Stimulated activated memory B cell treated with anti-CD40 and anti-IgM and Interleukin-4, amounts not matched to agents 10 μg/mL and 1 μg/mL and 100 μg/mL, for 72 hours (primary cell): ENCODE data around the gene CLEC18B.
"Not testable (repeated sequence)": the region's sequence is repeated elsewhere in the genome, so short reads cannot be mapped to it uniquely, and the experiment has no call there.

Experiments
- ATAC-seq: fragments of 150-1000 bp; cut with Tn5 transposase; 2 replicates; pipeline ENCODE4 v1.10.0; 2021
- H3K27ac Mint-ChIP-seq: one replicate; pipeline ENCODE4 v1.8.0; 2022; ENCODE audit warnings: mild to moderate bottlenecking, mixed read lengths
- H3K27me3 Mint-ChIP-seq: one replicate; pipeline ENCODE4 v1.8.0; 2022; ENCODE audit warnings: mixed read lengths
- H3K36me3 Mint-ChIP-seq: one replicate; pipeline ENCODE4 v1.8.0; 2022; ENCODE audit warnings: mixed read lengths
- H3K4me1 Mint-ChIP-seq: one replicate; pipeline ENCODE4 v1.8.0; 2022; ENCODE audit warnings: mixed read lengths
- H3K4me3 Mint-ChIP-seq: one replicate; pipeline ENCODE4 v1.8.0; 2022; ENCODE audit warnings: mild to moderate bottlenecking, moderate library complexity, mixed read lengths
- H3K9me3 Mint-ChIP-seq: one replicate; pipeline ENCODE4 v1.8.0; 2022; ENCODE audit warnings: mixed read lengths

The CLEC18B gene

DNA sequence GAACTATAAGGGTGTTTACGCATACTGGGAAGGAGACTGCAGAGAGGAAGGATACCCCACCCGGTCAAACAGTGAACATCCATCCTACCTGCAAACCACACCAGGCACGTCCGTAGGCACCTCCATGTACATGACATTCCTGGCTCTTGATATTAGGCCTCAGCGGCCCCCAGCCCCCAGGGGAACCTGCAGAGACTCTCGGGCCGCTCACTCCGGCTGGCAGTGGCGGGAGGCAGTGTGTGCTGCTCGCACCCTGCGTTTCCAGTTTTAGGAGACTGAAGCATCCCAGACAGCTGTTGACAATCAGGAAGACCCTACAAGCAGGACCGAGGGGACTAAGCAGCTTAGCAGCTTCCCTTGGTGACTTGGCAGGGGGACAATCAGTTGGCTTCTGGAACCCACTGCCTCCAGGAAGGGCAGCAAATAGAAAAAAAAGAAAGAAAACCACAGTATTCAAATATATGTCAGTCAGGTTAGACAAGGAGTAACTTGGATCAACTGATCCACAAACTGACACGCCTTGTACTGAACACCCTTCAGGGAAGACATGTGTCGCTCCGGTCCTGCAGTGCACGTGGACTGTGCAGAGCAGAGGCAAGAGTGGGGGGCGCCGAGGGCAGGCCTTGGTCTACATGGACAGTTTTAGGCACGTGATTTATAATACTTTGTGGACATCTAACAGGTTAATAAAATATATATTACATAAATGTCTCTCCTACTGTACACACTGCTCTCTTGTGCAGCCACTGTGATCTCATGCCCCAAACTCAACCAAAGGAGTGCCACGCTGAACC, 29.9 kb upstream of the CLEC18B start:
- Mint-ChIP-seq H3K4me3 (no peak overlapping the region), H3K27ac (peak overlapping the region; percentile 72), H3K4me1 (peaks cover 22% of the 10 kb centered on the region), H3K36me3 (peaks cover 70% of the 10 kb centered on the region), H3K9me3 (no peaks in the 10 kb centered on the region), H3K27me3 (no peaks in the 10 kb centered on the region)
- no peak for ATAC-seq

DNA sequence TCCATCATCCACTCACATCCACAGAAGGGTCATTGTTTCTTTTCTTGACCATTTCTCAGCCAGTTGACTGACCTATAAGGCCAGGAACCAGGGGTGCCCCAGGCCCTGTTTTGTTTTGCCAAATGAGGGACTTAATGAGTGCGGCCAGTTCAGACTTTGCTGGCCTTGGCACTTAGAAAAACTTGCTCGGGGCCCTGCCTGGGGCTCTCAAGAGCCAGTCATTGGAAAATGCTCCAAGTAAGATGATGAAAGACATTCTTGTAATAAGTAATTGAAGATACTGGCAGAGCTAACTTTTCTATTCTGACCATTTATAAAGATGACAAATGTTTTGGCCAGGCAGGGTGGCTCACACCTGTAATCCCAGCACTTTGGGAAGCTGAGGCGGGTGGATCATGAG, 29.0 kb upstream of the CLEC18B start:
- Mint-ChIP-seq H3K36me3 (peaks cover 61% of the 10 kb centered on the region), H3K4me1 (peaks cover 22% of the 10 kb centered on the region), H3K27ac (peak overlapping the region; percentile 8), H3K4me3 (no peak overlapping the region), H3K27me3 (no peaks in the 10 kb centered on the region), H3K9me3 (no peaks in the 10 kb centered on the region)
- no peak for ATAC-seq

DNA sequence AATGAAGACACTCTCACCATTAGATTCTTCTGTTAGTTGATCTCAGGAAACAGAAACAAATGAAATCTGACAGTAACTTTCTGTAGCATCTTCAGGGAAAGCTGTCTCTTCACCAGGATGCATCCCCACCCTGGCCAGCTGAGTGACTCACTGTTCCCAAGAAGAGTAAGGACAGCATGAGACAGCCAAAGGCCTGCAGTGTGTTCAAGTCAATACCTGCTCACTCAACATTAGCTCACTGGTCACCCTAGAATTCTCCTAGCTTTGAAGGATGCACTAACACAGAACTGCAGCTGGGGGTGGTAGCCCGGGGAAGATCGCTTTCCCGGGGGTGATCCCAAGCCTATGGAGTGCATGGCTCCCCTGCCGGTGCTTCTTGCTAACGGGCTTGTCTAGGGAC, 28.2 kb upstream of the CLEC18B start:
- peaks cover 56% of the 10 kb centered on the region for H3K36me3 Mint-ChIP-seq
- H3K27ac Mint-ChIP-seq: peak overlapping the region; percentile 8
- no peak for ATAC-seq
- no peaks in the 10 kb centered on the region for H3K27me3 Mint-ChIP-seq
- peaks cover 22% of the 10 kb centered on the region for H3K4me1 Mint-ChIP-seq
- H3K9me3 Mint-ChIP-seq: no peaks in the 10 kb centered on the region
- no peak overlapping the region for H3K4me3 Mint-ChIP-seq

DNA sequence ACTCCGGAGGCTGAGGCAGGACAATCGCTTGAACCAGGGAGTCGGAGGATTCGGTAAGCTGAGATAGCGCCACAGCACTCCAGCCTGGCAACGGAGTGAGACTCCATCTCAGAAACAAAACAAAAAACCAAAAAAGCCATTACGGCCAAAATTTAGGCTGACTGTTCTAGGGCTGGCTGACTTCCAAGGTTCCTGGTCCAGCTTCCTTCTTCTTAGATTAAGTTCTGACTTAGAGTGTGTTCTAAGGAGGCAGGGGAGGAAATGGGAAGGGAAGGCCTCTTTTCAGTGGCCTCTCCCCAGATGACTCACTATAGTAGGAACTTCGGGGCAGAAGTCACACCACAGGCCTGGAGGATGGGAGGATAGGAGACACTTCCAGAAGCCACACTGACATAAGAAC, 27.7 kb upstream of the CLEC18B start:
- Mint-ChIP-seq H3K9me3 (no peaks in the 10 kb centered on the region), H3K27ac (no peak overlapping the region), H3K4me1 (peaks cover 22% of the 10 kb centered on the region), H3K36me3 (peaks cover 56% of the 10 kb centered on the region), H3K4me3 (no peak overlapping the region), H3K27me3 (no peaks in the 10 kb centered on the region)
- ATAC-seq: no peak

DNA sequence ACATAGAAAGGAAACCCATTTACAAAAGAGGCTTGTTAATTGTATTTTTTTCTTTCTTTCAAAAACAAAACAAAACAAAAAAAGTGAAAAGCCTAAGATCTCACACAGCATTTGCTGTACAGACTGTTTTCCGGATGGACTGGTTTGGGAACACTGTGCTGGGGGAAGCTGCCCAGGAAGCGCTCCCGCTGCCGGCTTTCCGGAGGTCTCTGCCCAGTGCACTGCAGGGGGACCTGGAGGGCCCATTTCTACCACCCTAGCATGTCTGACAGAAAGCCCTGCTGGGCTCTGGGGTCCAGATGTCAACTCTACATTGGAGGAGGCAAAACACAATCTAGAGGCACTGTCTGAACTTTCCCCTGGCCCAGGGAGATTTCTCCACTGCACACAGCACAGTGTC, 26.3 kb upstream of the CLEC18B start:
- no peak for ATAC-seq
- Mint-ChIP-seq H3K4me3 (no peak overlapping the region), H3K27me3 (no peaks in the 10 kb centered on the region), H3K9me3 (no peaks in the 10 kb centered on the region), H3K27ac (no peak overlapping the region), H3K36me3 (peaks cover 50% of the 10 kb centered on the region), H3K4me1 (peaks cover 11% of the 10 kb centered on the region)

DNA sequence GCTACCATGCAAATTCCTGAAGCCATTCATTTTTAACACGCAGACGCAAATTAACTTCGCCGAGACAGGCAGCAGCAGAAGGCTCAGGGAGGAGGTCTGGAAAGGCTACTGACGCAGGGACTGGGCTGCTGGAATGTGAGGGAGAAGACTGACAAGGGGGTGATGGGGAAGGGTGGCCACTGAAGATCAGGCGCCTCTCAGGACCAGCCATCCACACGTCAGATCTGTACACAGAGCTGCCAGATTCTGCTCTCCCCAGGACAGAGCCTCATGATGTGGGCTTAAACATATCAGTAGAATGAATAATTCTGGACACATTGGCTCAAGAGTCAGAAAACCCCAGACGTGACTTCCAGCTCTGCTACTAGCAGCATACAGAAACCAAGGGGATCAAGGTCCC, 25.6 kb upstream of the CLEC18B start:
- no peaks in the 10 kb centered on the region for H3K9me3 Mint-ChIP-seq
- no peak for ATAC-seq
- H3K27ac Mint-ChIP-seq: no peak overlapping the region
- no peak overlapping the region for H3K4me3 Mint-ChIP-seq
- H3K4me1 Mint-ChIP-seq: peaks cover 3% of the 10 kb centered on the region
- no peaks in the 10 kb centered on the region for H3K27me3 Mint-ChIP-seq
- H3K36me3 Mint-ChIP-seq: peaks cover 48% of the 10 kb centered on the region

DNA sequence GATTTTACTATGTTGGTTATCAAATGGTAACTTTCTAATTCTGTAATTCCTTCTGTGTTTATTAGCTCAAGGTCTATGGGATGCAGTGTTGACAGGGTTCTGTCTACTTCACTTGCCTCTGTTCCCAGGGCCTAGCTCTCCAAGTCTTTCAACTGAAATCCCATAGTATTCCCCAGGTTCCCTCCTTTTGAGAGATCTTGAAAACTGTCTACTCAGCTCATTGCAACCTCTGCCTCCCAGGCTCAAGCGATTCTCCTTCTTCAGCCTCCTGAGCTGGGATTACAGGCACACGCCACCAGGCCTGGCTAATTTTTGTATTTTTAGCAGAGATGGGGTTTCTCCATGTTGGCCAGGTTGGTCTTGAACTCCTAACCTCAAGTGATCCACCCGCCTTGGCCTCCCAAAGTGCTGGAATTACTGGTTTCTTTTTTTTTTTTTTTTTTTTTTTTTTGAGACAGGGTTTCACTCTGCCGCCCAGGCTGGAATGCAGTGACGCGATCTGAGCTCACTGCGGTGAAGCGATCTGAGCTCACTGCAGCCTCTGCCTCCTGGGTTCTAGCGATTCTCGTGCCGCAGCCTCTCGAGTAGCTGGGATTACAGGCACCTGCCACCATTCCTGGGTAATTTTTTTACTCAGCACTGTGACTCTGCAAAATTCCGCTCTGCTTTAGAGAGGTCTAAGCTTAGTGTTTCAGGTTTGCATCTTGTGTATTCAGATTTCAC, 22.5 kb upstream of the CLEC18B start:
- not testable (repeated sequence) for H3K4me3 Mint-ChIP-seq, H3K4me1 Mint-ChIP-seq, H3K27ac Mint-ChIP-seq, H3K27me3 Mint-ChIP-seq, ATAC-seq, H3K9me3 Mint-ChIP-seq
- peaks cover 37% of the 10 kb centered on the region for H3K36me3 Mint-ChIP-seq

DNA sequence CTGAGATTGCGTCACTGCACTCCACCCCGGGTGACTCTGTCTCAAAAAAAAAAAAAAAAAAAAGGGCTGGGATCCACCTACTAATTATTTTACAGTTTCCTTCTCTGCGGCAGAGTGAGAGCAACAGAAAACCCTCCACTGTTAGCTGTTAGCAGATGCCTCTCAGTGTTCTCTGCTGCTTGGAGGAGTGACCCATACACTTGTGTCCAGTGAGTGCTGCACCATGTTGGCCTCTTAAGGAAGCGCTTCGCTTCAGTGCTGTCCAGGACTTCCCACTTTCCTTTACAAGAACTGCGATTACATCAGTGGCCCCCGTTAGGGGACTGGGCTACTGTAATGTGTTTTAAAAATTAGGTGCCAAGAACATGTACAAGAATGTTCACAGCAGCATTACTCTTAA, 18.4 kb upstream of the CLEC18B start:
- Mint-ChIP-seq H3K27me3 (no peaks in the 10 kb centered on the region), H3K36me3 (peaks cover 23% of the 10 kb centered on the region), H3K9me3 (peaks cover 8% of the 10 kb centered on the region), H3K27ac (no peak overlapping the region), H3K4me1 (no peaks in the 10 kb centered on the region), H3K4me3 (no peak overlapping the region)
- no peak for ATAC-seq

DNA sequence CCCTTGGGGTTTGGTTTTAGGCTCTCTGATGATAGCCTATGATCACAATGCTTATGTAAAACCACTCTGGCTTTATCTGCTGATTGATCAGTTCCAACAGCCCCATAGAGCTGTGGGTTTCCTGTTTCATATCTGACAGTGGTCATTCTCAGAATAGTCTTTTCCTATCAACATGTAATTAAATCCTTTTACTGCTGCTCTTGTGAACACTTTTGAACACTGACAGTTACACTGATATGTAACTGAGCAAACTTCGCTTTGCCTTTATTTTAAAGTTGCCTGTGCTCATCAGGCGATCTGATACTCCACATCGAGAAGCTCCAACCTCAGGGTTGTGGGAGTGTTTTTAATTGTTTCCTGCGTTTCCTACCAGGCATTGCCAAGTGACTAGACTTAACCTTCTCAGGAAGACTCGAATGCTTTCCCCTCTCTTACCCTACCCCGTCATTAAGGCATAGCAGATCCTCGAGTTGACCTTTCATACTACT, 17.3 kb upstream of the CLEC18B start:
- H3K27me3 Mint-ChIP-seq: no peaks in the 10 kb centered on the region
- no peak overlapping the region for H3K4me3 Mint-ChIP-seq
- ATAC-seq: no peak
- H3K36me3 Mint-ChIP-seq: peaks cover 23% of the 10 kb centered on the region
- no peak overlapping the region for H3K27ac Mint-ChIP-seq
- no peaks in the 10 kb centered on the region for H3K4me1 Mint-ChIP-seq
- peaks cover 8% of the 10 kb centered on the region for H3K9me3 Mint-ChIP-seq

DNA sequence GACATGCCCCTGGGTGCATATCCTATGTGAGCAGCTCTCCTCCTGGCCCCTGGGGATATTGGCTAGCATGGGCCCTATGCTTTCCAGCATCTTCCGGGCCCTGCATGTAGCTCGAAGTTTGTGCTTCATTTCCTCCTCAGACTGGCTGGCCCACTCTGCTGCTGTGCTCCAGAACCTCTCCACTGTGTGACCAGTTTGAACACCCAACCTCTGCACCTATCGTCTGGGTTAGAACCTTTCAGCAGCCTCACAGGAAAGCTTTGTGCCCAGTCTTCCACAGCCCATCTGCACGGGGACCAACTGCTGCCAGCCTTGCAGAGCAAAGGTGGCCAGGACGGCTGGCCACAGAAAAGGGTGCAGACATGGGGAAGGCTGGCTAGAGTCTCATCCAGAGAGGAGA, 10.2 kb upstream of the CLEC18B start:
- H3K27me3 Mint-ChIP-seq: no peaks in the 10 kb centered on the region
- no peak overlapping the region for H3K27ac Mint-ChIP-seq
- ATAC-seq: no peak
- no peak overlapping the region for H3K4me3 Mint-ChIP-seq
- H3K36me3 Mint-ChIP-seq: no peaks in the 10 kb centered on the region
- peaks cover 8% of the 10 kb centered on the region for H3K9me3 Mint-ChIP-seq
- H3K4me1 Mint-ChIP-seq: no peaks in the 10 kb centered on the region

DNA sequence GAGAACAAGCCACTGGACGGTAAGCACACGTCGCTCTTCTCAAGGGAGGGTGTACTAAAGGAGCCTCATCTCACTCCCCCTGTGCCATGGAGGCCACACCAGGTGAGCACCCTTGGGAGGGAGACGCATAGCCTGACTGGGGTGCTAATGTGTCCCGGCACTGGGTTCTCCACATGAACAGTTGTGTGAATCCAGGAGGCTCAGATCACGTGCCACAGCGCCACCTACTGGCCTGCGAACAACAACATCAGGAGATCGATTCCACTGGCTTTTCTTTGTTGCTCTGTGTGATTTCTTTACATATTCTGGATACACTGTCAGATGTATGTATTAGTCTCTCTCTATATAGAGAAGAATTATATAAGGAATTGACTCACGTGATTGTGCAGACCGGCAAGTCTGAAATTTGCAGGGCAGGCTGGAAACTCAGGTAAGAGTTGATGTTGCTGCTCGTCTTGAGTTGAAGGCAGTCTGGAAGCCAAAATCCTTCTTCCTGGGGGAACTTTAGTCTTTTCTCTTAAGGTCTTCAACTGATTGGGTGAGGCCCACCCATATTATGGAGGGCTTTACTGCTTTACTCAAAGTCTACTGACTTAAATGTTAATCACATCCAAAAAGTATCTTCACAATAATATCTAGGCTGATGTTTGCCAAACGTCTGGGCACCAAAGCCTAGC, 8.9 kb upstream of the CLEC18B start:
- H3K4me3 Mint-ChIP-seq, H3K4me1 Mint-ChIP-seq, H3K27me3 Mint-ChIP-seq, H3K9me3 Mint-ChIP-seq, H3K36me3 Mint-ChIP-seq, H3K27ac Mint-ChIP-seq: not testable (repeated sequence)
- peak; percentile 70 for ATAC-seq

DNA sequence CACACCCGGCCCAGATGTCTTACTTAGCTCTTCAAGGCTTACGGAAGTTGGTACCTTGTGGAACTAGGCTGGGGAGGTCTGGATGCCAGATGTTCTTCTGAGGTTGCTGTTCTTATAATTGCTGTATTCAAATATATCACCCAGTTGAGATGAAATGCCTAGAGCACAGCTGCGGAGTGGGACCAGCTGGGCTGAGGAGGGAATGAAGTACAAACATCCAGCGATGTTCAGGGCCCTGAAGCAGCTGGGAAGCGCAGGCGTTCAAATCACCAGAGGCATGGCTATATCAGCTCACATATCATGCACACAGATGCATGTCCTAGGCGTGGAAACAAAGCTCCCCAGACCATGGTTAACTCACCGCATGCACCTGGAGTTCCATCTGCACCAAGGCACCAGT, 7.2 kb upstream of the CLEC18B start:
- not testable (repeated sequence) for H3K36me3 Mint-ChIP-seq, H3K27me3 Mint-ChIP-seq, ATAC-seq, H3K9me3 Mint-ChIP-seq, H3K27ac Mint-ChIP-seq, H3K4me1 Mint-ChIP-seq, H3K4me3 Mint-ChIP-seq

DNA sequence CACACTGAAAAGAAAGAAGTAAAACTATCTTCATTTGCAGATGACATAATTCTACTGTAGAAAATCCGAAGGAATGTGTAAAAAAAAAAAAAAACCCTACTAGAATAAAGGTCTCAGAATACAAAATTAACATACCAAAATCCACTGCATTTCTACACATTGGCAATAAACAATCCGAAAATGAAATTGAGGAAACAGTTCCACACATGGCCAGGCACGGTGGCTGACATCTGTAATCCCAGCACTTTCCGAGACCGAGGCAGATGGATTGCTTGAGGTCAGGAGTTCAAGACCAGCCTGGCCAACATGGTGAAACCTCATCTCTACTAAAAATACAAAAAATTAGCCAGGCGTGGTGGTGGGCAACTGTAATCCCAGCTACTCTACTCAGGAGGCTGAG, 4.5 kb upstream of the CLEC18B start:
- H3K4me1 Mint-ChIP-seq, H3K27ac Mint-ChIP-seq, H3K36me3 Mint-ChIP-seq, ATAC-seq, H3K4me3 Mint-ChIP-seq, H3K9me3 Mint-ChIP-seq, H3K27me3 Mint-ChIP-seq: not testable (repeated sequence)

DNA sequence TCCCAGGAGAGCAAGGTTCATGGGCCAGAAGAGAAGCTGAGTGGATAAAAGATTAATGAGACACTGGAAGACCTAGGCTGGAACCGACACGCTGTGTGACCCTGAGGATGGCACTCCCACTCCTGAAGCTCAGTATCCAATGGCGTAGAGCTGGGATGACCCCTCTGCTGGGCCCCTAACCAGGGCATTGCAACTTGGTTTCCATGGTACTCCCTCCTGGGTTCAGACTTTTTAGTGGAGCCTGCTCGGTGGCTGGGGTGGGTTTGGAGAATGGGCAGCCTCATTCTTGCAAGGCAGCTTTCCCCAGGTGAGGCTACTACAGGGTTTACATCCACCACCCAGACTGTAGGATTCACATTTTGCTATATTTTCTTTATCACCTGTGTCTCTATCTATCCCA, 2.4 kb upstream of the CLEC18B start:
- not testable (repeated sequence) for H3K9me3 Mint-ChIP-seq, ATAC-seq, H3K27me3 Mint-ChIP-seq, H3K27ac Mint-ChIP-seq, H3K36me3 Mint-ChIP-seq, H3K4me1 Mint-ChIP-seq, H3K4me3 Mint-ChIP-seq

DNA sequence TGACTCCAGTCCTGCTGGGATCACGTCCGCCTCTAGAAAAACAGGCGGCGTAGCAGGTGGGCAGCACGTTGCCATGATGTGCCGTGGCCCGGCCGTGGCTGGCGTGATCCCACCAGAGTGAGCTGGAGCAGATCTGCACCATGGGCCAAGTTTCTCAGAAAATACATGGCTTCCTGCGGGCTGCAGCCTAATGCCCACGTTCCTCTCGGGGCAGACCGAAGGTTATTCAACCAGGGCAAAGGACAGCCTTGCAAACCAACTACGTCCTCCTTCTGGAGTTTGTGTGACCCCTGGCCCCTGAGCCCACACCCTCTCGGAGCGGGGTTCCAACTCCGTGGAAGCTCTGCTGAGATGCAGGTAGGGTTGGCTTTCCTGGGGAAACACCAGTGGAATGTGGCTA, 808 bp upstream of the CLEC18B start:
- not testable (repeated sequence) for H3K36me3 Mint-ChIP-seq, H3K4me3 Mint-ChIP-seq, H3K27ac Mint-ChIP-seq, ATAC-seq, H3K27me3 Mint-ChIP-seq, H3K4me1 Mint-ChIP-seq, H3K9me3 Mint-ChIP-seq

DNA sequence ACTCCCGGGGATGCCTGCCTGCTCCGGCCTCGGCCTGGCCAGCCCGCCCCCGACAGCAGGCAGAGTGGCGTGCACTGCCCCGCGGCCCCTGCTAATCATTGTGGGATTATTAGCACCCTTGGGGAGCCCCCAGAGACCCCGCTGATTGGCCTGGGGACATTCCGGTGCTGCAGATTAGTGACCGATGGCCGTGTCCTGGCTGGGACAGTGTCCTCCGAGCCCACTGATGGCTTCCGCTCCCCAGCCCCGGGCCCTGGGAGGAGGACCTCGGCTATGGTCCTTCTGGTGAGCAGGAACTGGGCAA, 156 bp upstream of the CLEC18B start:
- H3K4me3 Mint-ChIP-seq, H3K36me3 Mint-ChIP-seq: not testable (repeated sequence)

More for the DNA sequence above, 156 bp upstream of the CLEC18B start:
- H3K27ac Mint-ChIP-seq, ATAC-seq, H3K4me1 Mint-ChIP-seq, H3K27me3 Mint-ChIP-seq, H3K9me3 Mint-ChIP-seq: not testable (repeated sequence)
